Gastroesophageal sphincter (tissue), 3 donors: ENCODE data around the gene RAPGEF3.

Experiments
- POLR2A ChIP-seq, 2 donors: fragments of 450-650 bp; IDR thresholded peaks; one replicate each; pipeline ENCODE4 v1.6.1; 2017; ENCODE audit warnings: antibody characterized with exemption in 2 of 2, mild to moderate bottlenecking in 2 of 2, moderate library complexity in 1 of 2
- POLR2AphosphoS5 ChIP-seq: sonication (generic); formaldehyde crosslinking; IDR thresholded peaks from one replicate; pipeline ENCODE4 v1.6.1; 2017; ENCODE audit warnings: antibody characterized with exemption
- TF ChIP-seq, protein P1 (sequence below), 4 experiments: fragments of 200-600 bp in 2 of 4; fragments of 450-650 bp in 2 of 4; sonication (generic) in 1 of 4; IDR thresholded peaks; one replicate each; pipeline ENCODE4 v1.5.1; 2017 to 2019; ENCODE audit warnings: antibody characterized with exemption in 4 of 4, mild to moderate bottlenecking in 2 of 4, moderate library complexity in 2 of 4

- TF ChIP-seq, protein P1, sequence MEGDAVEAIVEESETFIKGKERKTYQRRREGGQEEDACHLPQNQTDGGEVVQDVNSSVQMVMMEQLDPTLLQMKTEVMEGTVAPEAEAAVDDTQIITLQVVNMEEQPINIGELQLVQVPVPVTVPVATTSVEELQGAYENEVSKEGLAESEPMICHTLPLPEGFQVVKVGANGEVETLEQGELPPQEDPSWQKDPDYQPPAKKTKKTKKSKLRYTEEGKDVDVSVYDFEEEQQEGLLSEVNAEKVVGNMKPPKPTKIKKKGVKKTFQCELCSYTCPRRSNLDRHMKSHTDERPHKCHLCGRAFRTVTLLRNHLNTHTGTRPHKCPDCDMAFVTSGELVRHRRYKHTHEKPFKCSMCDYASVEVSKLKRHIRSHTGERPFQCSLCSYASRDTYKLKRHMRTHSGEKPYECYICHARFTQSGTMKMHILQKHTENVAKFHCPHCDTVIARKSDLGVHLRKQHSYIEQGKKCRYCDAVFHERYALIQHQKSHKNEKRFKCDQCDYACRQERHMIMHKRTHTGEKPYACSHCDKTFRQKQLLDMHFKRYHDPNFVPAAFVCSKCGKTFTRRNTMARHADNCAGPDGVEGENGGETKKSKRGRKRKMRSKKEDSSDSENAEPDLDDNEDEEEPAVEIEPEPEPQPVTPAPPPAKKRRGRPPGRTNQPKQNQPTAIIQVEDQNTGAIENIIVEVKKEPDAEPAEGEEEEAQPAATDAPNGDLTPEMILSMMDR (IDR thresholded peaks at IDR 0.05) = peak; percentile 48 to 68 (median 50)
- no peak for TF ChIP-seq POLR2A (IDR thresholded peaks at IDR 0.05)
- TF ChIP-seq POLR2AphosphoS5 = no peak
Measured at GRCh38 chr12:47767216-47767724, 8.6 kb upstream of the RAPGEF3 start.
